GM21360 (cell line): ENCODE data around the gene STAC.
"Not testable (repeated sequence)": the region's sequence is repeated elsewhere in the genome, so short reads cannot be mapped to it uniquely, and the experiment has no call there.

Experiments used
- ATAC-seq: cut with Tn5 transposase; IDR thresholded peaks from one replicate; pipeline ENCODE4 v1.9.1; 2021; ENCODE audit warnings: mild to moderate bottlenecking, moderate library complexity; ENCODE audit not compliant: unreplicated experiment

The STAC gene

DNA sequence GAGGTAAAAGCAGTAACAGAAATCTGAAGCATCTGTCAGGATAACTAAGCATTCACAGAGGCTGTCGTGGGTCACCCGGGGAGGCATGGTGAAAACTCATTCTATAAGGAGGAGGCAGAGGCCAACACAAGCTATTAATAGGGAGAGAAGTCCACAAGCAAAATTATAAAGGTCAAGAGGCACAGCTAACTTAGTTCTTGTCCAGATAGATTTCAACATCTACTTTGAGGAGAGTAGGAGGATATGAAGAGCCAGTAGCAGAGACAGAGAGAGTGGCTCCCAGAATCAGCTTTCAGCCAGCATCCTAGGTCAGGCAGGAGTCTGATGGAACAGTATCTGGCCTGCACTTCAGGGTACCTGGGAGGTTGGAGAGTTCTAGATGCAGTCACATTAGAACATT, 95.3 kb downstream of the STAC start:
- no peak for ATAC-seq

DNA sequence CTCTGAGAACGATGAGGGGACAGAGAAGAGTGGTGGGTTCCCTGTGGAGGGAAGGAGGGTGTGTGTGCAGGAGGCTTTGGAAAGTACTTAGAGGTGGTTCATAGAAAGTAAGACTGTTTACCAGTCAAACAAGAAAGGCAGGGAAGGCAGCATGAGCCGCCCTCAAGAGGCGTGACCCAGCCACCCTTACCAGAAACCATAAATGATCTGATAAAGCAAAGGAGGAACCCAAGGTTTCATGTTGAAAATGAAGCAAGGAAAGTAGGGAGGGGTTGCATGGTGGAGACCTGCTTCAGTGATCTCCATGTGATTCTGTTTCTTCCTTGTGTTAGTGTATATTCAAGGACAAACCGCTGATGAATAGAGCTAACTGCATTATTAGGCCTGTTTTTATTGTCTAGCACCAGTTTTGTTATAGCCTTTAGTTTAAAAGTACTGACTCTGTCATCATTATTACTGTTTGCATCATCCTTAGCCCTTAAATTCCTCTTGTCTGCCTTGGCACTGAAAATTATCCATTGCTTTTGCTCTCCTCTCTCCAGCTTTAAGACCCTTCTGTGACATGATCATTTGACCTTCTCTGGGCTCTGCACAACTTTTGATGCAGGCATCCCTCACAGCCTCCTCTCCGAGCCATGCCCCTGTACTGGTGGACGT, 96.1 kb downstream of the STAC start:
- no peak for ATAC-seq

DNA sequence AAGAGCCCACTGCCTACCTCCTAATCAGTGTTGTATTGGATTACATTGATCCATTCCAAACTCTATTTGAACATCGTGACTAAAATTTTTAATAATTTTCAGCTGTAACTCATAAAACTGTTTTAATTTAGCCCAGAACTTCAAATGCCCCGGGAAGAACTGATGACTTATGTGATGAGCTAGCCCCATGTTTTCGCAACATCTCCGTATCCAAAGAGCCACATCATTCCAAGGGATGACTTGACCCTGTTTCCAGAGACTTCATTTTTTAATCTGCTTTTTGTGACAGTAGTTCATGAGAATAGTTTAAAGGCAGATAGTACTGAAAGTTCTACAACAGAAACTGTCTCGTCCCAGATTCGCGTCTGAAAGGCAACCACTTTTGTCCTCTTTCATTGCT, 97.4 kb downstream of the STAC start:
- ATAC-seq: no peak

DNA sequence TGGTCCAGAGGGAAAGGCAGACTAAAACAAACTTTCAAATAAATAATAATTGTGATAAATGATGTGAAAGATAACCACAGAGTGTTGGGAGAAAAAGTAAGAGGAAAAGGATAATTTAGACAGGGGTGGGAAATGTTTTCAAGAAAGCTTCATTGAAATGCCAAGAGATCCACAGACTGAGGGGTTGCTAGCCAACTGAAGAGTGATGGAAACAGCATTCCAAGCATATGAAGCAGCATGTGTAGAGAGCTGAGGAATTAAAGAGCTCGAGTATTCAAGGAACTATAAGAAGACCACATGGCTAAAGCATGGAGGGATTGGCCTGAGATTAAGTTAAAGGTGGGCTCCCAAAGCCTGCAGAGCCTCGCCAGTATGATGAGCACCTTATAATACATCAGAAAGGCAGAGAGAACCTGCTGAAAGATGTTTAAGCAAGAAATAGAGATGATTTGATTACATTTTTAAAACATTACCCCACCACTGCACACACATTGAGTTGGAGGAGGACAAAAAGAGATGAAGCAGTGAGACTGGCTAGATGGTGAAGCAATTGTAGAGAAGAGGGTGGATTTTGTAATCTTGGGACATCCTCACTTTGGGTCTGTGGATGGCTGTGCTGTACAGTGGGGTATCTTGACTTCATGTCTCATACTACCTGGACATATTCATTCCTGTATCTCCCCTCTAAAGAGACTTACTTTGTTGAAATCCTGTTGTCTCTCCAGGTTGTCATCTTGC, 100.8 kb downstream of the STAC start:
- no peak for ATAC-seq

DNA sequence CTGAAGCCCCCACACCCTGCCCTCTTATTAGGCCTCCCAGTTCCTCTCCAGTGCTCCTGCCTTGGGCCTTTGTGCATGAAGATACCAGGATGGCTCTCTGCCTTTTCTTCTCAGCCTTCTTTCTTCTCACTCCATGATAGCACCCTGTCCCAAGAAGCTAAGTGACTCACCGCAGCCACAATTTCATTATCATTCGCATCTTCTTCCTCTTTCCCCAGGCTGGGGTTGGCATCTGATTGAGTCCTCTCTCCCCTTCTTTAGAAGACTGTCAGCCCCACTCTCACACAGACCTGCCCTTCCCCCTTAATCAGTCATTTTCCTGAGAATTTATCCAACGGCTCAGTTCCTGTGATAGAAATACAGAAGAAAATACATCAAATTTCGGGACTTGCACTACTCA, 102.0 kb downstream of the STAC start:
- ATAC-seq: no peak

DNA sequence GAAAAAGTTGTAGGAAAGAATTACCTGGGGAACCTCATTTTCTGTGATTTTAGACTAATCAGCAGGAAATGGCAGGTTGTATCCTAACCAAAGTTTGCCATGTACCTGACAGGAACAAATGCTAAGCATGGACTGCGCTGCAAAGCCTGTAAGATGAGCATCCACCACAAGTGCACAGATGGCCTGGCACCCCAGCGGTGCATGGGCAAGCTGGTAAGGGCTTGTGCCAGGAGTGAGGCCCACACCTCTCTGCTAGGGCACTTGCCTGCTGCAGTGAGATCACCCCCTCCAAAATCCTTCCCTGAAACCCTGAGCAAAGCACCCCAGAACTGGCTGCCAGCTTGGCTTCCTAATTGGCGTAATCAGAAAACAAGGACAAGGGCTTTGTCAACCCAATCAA, 102.6 kb downstream of the STAC start:
- ATAC-seq: no peak

DNA sequence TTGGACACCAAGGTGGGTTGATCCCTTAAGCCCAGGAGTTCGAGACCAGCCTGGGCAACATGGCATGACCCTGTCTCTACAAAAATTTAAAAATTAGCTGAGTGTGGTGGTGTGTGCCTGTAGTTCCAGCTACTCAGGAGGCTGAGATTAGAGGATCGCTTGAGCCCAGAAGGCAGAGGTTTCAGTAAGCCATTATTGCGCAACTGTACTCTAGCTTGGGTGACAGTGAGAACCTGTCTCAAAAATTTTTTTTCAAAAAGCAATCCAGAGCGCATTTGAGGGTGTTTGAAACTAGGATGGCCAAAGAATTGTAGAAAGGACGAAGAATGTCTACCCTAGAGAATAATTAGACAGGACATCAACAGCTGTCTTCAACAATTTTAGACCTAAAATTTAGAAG, 103.4 kb downstream of the STAC start:
- ATAC-seq: no peak

DNA sequence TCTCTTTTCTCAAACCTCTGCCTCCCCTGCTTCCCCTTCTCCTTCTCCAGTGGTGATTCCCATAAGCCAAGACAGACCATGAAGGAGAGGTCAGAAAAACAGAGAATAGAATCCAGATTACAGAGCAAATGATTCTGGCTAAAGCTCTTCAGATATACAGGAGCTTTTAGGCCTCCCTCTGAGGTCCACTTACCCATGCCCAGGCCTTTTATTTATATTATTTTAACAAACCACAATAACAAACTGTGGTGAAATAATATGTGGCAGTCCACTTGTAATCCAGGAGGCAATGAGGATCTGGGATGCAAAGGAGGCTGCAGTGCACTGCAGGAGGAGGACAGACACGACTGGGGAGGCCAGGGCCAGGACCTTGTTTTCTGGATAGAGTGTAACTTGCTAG, 104.1 kb downstream of the STAC start:
- ATAC-seq: no peak

DNA sequence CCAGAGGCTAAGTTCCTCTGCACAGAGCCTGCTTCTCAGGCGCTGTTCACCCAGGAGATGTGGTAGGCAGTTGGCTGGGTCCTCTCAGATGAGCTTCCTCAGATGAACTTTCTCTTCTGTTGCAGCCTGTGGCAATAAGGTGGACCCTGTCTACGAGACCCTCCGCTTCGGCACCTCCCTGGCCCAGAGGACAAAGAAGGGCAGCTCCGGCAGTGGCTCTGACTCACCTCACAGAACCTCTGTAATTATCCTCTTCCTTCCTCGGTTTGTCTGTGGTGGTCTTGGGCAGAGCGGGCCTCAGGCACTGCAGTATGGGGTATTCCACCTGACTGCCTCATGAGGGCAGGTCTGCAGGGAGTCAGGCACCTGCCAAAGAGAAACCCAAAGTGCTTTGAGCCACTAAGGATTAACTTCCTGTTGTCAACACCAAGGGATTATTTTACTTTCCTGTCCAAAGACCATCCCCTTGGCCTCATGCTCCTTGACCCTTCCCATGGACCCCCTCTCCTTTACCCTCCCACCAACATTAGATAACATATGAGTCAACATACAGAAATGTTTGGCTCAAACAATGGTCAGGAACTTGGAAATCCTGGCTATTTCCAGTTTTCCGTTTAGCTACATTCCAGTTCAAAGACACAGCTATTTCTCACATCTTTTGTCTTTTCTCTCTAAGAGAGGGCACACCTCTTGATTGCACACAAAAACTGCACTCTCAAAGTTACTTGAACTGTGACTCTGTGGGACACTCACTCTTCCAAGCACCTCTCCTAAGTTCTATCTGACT, 105.9 kb downstream of the STAC start:
- no peak for ATAC-seq

DNA sequence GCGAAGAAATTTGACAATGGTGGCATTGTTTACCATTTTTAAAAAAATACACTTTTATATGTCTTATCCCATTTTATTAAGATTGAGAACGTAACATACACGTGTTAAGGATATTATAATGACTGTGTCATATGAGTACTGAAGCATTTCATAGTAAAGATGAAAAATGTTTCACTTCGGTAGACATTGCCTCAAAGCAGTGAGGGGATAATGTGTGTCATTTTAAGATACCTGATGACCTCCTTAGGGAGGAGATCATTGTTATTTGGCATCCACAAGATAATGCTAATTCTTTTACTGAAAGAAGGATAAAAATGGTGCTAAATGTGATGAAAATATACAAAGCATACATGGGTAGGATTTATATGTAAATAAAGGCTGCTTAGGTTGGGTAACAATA, 107.3 kb downstream of the STAC start:
- no peak for ATAC-seq

DNA sequence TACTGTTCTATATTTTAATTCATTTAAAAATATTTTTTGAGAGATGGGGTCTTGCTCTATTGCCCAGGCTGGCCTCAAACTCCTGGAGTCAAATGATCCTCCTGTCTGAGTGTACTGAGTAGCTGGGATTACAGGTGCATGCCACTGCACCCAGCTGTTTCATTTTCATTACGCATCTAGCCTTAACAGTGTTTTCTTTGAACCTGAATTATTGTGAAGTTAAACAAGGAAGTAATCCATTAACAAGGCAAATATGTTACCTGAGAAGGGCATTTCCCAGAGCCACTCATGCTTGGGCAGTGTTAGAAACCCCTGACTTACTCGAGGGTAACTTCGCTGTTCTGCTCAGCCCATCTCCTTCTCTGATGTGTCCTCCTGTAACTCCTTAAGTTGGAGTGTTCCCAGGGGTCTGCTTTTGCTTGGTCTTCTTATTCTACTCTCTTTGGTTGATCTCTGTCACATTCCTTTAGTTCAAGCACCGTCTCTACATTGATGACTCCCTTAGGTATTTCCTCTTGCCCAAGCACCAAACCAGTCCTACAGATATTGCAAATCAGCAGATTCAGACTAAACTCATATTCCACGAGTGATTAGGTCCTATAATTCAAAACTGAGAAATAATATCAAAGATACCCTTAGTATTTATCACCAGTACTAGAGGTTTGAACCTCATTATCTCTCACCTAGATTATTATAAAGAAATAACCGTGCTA, 107.9 kb downstream of the STAC start:
- no peak for ATAC-seq

DNA sequence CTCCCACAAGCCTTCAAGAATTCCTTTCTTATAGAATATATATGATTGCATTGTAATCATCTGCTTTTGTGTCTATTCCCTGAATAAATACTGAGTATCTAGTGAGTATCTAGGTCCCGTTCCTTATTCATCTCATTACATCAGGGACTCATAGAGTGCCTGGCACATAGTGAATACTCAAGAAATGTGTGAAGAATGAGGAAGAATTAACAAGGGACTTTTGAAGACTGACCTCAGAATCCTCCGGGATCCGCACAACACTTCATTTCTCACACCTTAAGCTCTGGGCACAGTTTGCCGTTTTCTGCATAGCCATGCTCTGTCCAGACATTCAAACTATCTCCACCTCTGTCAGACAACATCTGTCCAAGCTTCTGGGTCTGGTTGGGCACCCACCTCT, 108.8 kb downstream of the STAC start:
- no peak for ATAC-seq

DNA sequence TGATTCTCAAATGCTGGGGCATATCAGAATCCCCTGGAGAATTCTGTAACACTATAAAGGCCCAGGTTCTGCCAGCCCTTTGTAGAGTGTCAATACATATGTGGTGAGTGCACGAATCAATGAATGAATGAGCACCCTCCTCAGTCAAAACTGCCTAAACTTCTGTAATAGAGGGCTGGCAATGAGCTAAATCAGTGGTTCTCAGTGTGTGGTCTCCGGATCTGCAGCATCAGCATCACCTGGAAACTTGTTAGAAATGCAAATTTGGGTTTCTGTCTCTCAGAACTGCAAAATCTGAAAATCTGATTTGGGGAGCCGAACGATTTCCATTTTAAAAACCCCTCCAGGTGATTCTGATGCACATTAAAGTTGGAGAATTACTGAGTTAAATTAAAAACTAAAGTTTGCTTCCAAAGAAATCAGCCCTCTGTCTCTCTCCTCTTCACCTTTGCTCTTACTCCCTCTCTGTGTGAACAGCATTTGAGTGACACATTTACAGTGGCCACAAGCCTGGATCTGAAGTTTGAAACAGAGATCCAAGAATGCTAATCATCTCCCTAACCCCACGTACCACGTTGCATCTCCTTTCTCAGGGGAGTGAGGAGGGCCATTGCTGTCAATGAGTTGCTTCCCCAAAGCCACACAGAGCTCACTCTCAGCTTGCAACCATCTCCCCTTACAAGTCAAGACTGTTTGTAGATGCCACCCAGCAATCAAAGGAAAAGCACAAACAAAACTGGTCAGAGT, 109.5 kb downstream of the STAC start:
- no peak for ATAC-seq

DNA sequence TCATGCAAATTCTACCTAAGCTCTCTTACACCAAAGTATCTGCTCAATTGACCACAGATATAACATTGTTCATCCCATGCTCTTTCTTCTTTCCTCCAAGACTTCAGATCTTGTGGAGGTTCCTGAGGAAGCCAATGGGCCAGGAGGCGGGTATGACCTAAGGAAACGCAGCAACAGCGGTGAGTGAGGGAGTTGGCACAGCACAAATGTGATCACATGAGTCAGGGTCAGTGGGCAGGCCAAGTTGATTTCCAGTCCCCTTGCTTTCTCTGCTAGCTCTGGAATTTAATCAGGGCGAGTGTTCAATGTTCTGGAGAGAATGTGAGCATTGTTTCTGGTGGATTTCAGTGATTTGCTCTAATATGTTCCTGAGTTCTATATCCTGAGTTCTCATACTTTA, 112.7 kb downstream of the STAC start:
- no peak for ATAC-seq

DNA sequence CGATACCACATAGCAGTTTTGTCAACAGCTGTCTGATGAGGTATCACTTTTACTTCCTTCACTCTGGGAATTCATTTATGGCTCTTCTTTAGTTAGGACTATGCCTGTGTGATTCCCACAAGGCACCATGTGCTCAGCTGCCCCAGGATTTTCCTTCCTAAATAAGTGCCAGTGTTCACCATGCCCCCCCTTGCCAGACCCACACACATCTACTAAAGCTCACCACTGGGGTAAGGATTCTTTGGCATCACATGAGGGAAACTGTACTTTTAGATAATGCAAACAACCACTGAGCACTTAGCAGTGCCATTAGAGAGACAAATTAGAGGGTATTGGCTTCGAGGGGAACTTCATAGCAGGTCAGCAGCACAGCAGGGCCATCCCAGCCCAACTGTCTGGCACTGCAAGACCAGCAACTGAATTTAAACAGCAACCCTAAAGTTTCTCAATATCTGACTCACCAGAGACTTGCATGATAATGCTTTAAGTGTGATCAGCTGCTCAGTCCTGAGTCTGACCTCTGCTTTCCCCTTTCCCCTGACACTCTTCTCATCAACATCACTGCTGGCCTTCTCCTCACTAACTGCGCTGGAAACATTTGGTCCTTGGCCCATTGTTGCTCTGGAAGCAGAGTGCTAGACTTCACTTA, 114.3 kb downstream of the STAC start:
- no peak for ATAC-seq

DNA sequence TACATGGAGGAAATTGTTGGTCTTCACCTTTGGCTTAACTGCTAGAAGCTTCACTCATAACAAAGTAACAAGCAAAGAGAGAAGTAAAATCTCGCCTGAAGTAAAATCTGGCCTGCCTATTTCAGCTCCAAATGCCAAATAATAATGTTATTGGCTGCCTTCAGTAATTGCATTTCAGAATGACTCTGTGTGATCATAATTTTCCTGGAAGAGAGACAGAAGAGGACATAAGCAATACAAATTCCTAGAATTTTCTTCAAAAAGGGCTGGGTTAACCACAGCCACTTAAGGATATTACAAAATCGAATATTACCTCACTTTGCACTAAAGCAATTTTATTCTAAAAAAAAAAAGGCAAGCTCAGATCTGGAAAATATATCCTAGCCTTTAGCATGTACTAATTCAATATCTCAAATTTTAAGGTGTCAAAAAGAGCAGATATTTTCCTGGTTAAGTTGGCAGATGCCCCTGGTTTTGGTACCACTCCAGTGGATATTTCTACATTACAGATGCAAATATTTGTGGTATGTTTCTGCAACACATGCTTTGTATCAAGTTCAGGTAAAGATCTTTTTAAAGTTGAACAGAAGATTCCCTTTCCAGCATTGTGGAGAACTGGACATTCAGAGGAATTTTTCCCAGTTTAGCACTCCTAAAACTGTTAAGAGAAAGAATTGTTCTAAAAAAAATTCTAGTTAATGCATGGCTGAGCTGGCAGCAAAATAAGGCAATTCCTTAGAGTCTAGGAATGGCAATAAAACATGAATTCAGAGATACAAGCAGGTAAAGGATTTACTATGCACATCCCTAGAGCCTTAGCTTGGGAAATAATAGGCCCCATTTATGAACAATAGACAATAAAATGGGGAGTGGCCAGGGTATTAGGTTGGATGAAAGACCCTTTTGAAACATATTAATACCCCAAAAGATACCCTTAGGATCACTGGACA, 116.7 kb downstream of the STAC start:
- no peak for ATAC-seq

DNA sequence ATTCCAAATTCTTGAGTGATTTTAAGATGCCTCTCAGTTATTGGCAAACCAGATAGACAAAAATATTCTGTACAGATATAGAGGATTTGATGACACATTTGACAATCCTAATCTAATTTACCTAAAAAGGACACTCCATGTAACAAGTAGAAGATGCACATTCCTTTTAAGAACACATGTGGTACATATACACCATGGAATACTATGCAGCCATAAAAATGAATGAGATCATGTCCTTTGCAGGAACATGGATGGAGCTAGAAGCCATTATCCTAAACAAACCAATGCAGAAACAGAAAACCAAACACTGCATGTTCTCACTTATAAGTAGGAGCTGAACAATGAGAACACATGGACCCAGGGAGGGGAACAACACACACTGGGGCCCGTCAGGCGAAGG, 119.7 kb downstream of the STAC start:
- not testable (repeated sequence) for ATAC-seq

DNA sequence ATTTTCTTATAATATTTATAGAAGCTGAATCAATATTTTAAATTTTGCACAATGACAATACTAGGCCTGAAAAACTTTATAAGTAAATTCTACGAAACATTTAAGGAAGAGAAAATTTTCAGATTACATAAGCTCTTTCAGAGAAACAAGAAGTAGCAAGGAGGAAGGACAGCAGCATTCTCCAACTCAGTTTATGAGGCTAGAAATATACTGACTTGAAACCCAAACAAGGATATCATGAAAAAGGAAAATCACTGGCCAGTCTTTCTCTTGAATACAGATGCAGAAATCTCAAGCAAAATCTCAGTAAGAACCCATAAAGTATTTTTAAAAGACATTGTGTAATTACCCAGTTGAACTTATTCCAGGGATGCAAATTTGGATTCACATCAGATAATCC, 121.3 kb downstream of the STAC start:
- ATAC-seq: no peak

DNA sequence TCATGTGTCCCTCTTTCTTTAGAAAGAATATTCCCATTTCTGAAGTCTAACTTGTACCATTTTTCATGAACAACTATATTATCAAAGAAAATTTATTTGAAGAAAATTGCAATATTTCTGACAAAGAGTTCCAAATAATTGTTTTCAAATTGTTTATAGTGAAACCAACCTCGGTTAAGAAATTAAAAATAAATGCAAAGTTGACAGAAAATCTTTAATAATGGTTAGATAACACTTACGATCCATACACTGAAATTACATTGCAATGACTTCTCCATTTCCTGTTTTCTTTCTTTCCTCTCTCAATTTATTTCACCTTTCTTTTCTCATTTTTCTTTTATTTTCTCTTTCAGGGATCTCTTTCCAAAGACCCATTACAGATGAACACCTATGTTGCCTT, 125.1 kb downstream of the STAC start:
- no peak for ATAC-seq
